ENCODE results near the gene SRPK3. TPM values are rescaled to one million over a fixed set of nuclear protein-coding genes. Genes with fewer than 3 reads are reported as not detected.

SRPK3 gene
- total and polyA plus RNA-seq, 4 donors = 0.05 TPM; not detected in 3

DNA sequence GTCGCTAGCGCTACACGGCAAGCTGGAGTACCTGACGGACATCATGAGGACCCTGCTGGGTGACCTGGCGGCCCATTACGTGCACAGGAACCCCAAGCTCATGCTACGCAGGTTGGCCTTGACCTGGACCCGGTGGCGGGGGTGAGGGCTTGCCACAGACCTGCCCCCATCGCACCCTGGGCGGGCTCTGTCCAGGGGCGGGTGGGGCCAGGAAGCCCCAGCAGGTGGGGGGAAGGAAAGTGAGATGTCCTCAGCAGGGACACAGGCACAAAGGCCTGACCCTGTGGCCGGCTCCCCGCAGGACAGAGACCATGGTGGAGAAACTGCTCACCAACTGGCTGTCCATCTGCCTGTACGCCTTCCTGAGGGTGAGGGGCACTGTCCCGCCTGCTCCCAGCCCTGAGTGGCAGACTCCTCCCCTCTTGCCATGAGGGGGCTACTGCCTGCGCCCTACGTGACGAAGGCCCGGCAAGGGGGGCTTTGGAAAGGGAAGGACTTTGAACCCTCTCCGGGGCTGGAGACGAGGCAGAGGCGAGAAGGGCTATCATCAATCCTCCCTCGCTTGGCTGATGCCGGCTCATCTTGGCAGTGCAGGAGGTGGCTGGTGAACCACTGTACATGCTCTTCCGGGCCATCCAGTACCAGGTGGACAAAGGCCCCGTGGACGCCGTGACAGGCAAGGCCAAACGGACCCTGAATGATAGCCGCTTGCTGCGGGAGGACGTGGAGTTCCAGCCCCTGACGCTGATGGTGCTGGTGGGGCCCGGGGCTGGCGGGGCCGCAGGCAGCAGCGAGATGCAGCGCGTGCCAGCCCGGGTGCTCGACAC, 5.3 kb upstream of the SRPK3 start:
- no peak for DNase-seq (ENCODE audit: low spot score)
- WGBS = 92% methylated on average over 42 of the region's 42 CpGs
- H3K27ac ChIP-seq (ENCODE audit: low read depth in 1 of 2, low read length in 2 of 2) = no peak overlapping the region
- no peaks in the 10 kb centered on the region for H3K4me1 ChIP-seq (ENCODE audit: control insufficient read depth in 4 of 4, insufficient read depth in 4 of 4, low read length in 3 of 4)
- H3K27me3 ChIP-seq (ENCODE audit: control insufficient read depth in 4 of 4, insufficient read depth in 4 of 4, low read length in 3 of 4) = no peaks in the 10 kb centered on the region
- H3K9ac ChIP-seq (ENCODE audit: low read depth in 1 of 2, low read length in 2 of 2) = no peak overlapping the region
- H3K9me3 ChIP-seq (ENCODE audit: control insufficient read depth in 4 of 4, low read length in 3 of 4) = no peaks in the 10 kb centered on the region
- H3K4me3 ChIP-seq (ENCODE audit: low read depth in 1 of 3, low read length in 3 of 3) = no peak overlapping the region
- TF ChIP-seq ATF3 (IDR thresholded peaks at IDR 0.05) (no peak), CTCF (IDR thresholded peaks at IDR 0.05; ENCODE audit: low read depth, low read length, missing input control) (no peak), HNF4A (conservative IDR thresholded peaks at IDR 0.05) (no peak), GABPA (IDR thresholded peaks at IDR 0.05 in 1 of 2, conservative IDR thresholded peaks at IDR 0.05 in 1 of 2) (no peak), RXRA (IDR thresholded peaks at IDR 0.05) (no peak), YY1 (IDR thresholded peaks at IDR 0.05) (no peak), FOXA1 (IDR thresholded peaks at IDR 0.05) (no peak), JUND (IDR thresholded peaks at IDR 0.05) (no peak), RAD21 (IDR thresholded peaks at IDR 0.05) (no peak), TAF1 (conservative IDR thresholded peaks at IDR 0.05) (no peak), EGR1 (IDR thresholded peaks at IDR 0.05; ENCODE audit: low read depth in 2 of 2) (no peak), SP1 (IDR thresholded peaks at IDR 0.05) (no peak), NR2F2 (IDR thresholded peaks at IDR 0.05) (no peak)
- TF ChIP-seq, protein P1, sequence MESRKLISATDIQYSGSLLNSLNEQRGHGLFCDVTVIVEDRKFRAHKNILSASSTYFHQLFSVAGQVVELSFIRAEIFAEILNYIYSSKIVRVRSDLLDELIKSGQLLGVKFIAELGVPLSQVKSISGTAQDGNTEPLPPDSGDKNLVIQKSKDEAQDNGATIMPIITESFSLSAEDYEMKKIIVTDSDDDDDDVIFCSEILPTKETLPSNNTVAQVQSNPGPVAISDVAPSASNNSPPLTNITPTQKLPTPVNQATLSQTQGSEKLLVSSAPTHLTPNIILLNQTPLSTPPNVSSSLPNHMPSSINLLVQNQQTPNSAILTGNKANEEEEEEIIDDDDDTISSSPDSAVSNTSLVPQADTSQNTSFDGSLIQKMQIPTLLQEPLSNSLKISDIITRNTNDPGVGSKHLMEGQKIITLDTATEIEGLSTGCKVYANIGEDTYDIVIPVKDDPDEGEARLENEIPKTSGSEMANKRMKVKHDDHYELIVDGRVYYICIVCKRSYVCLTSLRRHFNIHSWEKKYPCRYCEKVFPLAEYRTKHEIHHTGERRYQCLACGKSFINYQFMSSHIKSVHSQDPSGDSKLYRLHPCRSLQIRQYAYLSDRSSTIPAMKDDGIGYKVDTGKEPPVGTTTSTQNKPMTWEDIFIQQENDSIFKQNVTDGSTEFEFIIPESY (IDR thresholded peaks at IDR 0.05) = no peak
- TF ChIP-seq, protein P2, sequence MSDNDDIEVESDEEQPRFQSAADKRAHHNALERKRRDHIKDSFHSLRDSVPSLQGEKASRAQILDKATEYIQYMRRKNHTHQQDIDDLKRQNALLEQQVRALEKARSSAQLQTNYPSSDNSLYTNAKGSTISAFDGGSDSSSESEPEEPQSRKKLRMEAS (IDR thresholded peaks at IDR 0.05) = no peak
- TF ChIP-seq, protein P3, sequence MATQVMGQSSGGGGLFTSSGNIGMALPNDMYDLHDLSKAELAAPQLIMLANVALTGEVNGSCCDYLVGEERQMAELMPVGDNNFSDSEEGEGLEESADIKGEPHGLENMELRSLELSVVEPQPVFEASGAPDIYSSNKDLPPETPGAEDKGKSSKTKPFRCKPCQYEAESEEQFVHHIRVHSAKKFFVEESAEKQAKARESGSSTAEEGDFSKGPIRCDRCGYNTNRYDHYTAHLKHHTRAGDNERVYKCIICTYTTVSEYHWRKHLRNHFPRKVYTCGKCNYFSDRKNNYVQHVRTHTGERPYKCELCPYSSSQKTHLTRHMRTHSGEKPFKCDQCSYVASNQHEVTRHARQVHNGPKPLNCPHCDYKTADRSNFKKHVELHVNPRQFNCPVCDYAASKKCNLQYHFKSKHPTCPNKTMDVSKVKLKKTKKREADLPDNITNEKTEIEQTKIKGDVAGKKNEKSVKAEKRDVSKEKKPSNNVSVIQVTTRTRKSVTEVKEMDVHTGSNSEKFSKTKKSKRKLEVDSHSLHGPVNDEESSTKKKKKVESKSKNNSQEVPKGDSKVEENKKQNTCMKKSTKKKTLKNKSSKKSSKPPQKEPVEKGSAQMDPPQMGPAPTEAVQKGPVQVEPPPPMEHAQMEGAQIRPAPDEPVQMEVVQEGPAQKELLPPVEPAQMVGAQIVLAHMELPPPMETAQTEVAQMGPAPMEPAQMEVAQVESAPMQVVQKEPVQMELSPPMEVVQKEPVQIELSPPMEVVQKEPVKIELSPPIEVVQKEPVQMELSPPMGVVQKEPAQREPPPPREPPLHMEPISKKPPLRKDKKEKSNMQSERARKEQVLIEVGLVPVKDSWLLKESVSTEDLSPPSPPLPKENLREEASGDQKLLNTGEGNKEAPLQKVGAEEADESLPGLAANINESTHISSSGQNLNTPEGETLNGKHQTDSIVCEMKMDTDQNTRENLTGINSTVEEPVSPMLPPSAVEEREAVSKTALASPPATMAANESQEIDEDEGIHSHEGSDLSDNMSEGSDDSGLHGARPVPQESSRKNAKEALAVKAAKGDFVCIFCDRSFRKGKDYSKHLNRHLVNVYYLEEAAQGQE (IDR thresholded peaks at IDR 0.05) = no peak
- no peaks in the 10 kb centered on the region for H3K36me3 ChIP-seq (ENCODE audit: control insufficient read depth in 4 of 4, insufficient read depth in 3 of 4, low read depth in 1 of 4, low read length in 3 of 4)

Measured in liver (tissue), 9 donors.